Measurements from ENCODE around the gene ZGPAT. TPM values are rescaled to one million over a fixed set of nuclear protein-coding genes. Genes with fewer than 3 reads are reported as not detected.

ZGPAT gene
- total and polyA plus RNA-seq, 2 of the 13 experiments (the other 11 are each of a cell fraction or from before 2014, with no cell fraction given): 23.0 to 41.9 TPM

GRCh38 chr20:63745961-63746731 lies 38.3 kb downstream of the ZGPAT start (continued):
- TF ChIP-seq, protein P1, sequence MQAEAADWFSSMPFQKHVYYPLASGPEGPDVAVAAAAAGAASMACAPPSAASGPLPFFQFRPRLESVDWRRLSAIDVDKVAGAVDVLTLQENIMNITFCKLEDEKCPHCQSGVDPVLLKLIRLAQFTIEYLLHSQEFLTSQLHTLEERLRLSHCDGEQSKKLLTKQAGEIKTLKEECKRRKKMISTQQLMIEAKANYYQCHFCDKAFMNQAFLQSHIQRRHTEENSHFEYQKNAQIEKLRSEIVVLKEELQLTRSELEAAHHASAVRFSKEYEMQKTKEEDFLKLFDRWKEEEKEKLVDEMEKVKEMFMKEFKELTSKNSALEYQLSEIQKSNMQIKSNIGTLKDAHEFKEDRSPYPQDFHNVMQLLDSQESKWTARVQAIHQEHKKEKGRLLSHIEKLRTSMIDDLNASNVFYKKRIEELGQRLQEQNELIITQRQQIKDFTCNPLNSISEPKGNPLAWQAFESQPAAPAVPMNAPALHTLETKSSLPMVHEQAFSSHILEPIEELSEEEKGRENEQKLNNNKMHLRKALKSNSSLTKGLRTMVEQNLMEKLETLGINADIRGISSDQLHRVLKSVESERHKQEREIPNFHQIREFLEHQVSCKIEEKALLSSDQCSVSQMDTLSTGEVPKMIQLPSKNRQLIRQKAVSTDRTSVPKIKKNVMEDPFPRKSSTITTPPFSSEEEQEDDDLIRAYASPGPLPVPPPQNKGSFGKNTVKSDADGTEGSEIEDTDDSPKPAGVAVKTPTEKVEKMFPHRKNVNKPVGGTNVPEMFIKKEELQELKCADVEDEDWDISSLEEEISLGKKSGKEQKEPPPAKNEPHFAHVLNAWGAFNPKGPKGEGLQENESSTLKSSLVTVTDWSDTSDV (CRISPR knock-in tag; IDR thresholded peaks at IDR 0.05): peak; percentile 79; the same call in 1 of the 2 replicates
- TF ChIP-seq SNAI1 (CRISPR knock-in tag; IDR thresholded peaks at IDR 0.05; ENCODE audit: borderline replicate concordance) (peak; percentile 79; the same call in 1 of the 2 replicates), RCOR2 (CRISPR knock-in tag; IDR thresholded peaks at IDR 0.05) (no peak), ARID4A (CRISPR knock-in tag; IDR thresholded peaks at IDR 0.05; ENCODE audit: borderline replicate concordance) (peak; percentile 33; the same call in 1 of the 2 replicates)
